Activated CD4-positive, CD25-positive, alpha-beta regulatory T cell treated with anti-CD3 and anti-CD28 coated beads, Interleukin-2, amount 50 U/mL, for 72 hours (primary cell): ENCODE measurements around the gene SH3RF2.
"Not testable (repeated sequence)": the region's sequence is repeated elsewhere in the genome, so short reads cannot be mapped to it uniquely, and the experiment has no call there.

ENCODE experiments used
- DNase-seq: peaks from one replicate; pipeline ENCODE4 v3.0.0; 2021

Gene SH3RF2

GRCh38 chr5:145981589-145982571 lies 45.5 kb downstream of the SH3RF2 start:
- DNase-seq: no peak

DNA sequence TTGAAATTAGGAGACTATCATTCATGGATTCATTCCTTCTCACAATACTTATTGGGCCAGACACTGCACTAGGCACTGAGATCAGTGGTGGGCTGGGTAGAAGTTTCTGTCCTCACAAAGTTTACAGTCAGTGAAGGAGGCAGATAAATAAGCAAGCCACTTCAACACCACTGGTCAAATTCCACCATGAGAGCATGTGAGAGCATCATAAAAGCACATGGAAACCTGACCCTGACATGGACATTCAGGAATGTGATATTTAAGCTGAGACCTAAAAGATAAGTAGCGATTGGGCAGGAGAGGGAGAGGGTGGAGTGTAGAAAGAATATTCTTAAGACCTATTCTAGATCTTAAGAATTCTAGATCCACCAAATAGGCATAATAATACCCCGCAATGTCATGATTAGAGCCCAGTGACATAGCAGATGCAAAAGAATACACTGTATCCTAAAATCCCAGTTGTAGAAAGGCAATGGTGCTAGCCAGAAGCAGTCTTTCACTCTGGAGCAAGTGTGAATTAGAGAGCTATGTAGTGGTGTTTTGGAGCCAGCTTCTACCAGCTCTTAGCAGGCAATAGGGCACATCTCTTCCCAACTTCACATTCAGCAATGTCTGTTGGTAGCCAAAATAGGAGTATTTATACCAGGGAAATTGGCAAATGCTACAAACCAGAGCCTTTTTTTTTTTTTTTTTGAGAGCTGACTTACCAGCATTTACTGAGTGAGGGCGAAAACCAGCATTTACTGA lies 46.4 kb downstream of the SH3RF2 start:
- DNase-seq: no peak

- no peak for DNase-seq
These were observed 47.1 kb downstream of the SH3RF2 start for GRCh38 chr5:145983446-145983845.

DNA sequence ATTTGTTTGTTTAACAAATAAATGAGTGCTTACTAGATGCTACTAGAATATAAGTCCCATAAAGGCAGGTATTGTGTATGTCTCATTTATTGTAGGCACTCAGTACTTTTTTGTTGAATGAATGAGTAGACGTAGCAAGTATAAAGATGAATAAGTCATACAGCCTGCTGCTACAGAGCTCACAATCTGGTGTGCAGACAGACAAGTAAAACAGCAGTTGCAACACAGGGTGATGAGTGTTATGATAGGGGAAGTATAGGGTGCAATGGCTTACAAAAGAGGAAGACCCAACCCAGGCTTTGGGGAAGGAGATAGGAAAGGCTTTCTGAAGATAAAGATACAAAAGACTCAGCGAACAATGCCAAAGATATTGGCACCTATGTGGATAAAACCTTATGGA lies 47.7 kb downstream of the SH3RF2 start:
- DNase-seq: no peak

- DNase-seq: no peak
These were observed 51.5 kb downstream of the SH3RF2 start for GRCh38 chr5:145987856-145988255.

DNA sequence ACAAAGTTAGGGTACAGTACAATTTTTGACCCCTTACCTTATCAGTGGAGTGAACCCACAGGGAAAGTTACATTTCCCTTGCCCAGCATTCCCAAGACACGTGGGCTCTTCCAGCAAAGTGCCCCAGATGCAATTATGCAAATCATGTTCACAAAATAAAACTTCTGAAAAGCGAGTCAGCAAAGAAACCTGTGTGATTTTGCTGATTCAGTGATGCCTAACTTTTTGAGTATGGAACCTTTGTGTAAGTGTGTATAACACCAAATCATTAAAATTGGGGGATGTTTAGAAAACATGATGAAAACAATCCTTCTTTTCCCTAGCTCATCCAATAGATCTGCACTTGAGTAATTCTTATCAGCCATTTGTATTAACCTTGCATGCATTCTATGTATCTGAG lies 52.6 kb downstream of the SH3RF2 start:
- DNase-seq: no peak

GRCh38 chr5:145989428-145989827 lies 53.0 kb downstream of the SH3RF2 start:
- no peak for DNase-seq

- no peak for DNase-seq
These were observed 53.8 kb downstream of the SH3RF2 start for GRCh38 chr5:145990170-145990569.

- DNase-seq: no peak
These were observed 54.7 kb downstream of the SH3RF2 start for GRCh38 chr5:145991044-145991575.

- DNase-seq: not testable (repeated sequence)
These were observed 57.2 kb downstream of the SH3RF2 start for GRCh38 chr5:145993538-145993937.

GRCh38 chr5:145996135-145996534 lies 59.8 kb downstream of the SH3RF2 start:
- no peak for DNase-seq

DNA sequence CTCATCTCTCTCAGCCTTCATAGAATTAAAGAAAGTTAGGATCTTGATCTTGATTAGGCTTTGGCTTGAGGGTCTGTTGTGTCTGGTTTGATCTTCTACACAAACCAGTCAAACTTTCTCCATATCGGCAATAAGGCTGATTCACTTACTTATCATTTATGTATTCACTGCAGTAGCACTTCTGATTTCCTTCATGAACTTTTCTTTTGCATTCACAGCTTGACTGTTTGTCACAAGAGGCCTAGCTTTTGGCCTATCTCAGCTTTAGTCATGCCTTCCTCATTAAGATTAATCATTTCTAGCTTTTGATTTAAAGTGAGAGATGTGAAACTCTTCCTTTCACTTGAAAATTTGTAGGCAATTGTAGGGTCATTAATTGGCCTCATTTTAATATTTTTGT lies 62.8 kb downstream of the SH3RF2 start:
- DNase-seq: no peak

GRCh38 chr5:146000072-146000471 lies 63.7 kb downstream of the SH3RF2 start:
- no peak for DNase-seq

DNA sequence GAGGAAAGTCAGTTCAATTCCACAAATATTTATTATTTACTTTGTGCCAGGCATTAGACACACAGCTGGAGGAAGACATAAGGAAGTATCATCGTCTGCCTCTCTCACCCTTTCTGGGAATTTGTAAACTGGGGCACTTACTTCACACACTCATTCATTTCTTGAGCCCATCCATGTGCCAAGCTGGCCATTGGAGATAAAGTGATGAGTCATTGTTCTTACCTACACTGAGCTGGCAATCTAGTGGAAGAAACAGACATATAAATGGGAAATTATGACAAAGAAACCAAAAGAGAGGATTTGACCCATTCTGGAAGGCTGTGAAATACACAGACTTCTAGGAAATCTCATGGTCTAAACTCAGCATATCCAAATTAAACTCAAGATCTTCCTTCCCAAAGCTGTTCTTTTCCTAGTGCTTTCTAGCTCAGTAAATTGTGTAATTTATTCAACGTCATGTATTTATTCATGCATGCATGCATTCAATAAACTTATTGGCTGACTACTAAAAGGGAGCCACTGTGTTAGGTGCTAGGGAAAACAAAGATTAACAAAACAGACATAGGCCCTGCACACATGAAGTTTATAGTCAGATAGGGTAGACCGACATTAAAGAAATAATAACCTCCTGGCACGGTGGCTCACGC lies 65.3 kb downstream of the SH3RF2 start:
- DNase-seq: no peak

- no peak for DNase-seq
These were observed 66.1 kb downstream of the SH3RF2 start for GRCh38 chr5:146002491-146002890.

DNA sequence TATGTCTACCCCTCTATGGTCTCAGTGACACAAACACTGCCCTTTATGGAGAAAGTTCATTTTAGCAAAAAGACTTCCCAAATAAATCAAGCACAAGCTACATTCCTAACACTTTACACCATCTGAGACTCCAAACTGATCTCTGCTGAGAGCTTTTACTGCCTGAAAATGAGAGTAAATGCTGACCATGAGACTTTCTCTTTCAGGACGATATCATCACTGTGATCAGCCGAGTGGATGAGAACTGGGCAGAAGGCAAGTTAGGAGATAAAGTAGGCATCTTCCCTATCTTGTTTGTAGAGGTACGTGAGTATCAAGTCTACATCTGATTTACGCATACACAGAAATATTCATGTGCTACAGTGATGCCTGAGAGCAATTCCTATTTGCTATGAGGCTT lies 67.5 kb downstream of the SH3RF2 start:
- DNase-seq: no peak

GRCh38 chr5:146005264-146005663 lies 68.9 kb downstream of the SH3RF2 start:
- no peak for DNase-seq

DNA sequence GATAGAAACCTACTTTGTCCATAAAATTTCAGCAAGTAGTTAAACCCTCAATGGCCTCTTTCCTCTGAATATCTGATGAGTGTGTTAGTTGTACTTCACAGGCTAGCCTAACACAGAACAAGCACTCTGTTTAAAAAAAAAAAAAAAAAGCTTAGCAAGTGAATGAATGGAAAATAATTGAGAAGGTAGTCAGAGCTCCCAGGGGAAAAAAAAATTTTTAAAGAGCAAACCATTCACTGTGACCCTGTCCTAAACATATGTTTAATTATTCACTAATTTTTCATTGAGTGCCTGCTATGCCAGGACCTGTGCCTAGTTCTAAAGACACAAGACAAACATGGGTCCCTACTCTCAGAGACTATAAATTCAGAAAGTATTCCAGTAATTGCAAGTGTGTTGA lies 69.3 kb downstream of the SH3RF2 start:
- no peak for DNase-seq

DNA sequence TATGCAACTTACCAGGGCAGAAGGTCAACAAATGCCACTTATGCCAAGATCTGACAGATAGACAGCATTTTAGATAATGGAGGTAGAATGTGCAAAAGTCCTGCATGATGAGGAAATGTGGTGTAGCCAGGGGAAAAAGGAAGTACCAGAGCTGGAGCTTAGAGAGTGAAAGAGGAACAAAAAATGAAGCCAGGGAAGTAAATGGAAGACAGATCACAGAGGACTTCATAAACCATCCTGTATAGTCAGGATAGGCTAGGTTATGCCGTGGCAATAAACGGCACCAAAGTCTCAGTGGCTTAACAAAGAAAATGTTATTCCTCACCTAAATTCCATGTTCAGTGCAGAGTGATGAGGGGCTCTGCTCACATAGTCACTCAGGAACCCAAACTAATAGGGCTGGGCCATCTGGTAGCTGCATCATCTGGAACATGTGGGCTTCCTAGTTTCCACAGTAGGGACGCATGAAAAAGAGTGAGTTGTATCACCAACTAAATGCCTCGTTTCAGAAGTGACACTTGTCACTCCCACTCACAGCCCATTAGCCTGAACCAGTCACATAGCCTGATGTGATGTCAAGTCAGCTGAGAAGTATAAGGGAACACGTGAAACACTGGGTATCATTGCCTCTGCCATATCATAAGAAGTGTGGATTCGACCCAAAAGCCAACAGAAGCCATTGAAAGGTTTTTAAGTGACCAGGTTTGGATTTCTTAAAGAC lies 70.3 kb downstream of the SH3RF2 start:
- no peak for DNase-seq

- no peak for DNase-seq
These were observed 70.9 kb downstream of the SH3RF2 start for GRCh38 chr5:146007270-146007669.

GRCh38 chr5:146007989-146008388 lies 71.6 kb downstream of the SH3RF2 start:
- no peak for DNase-seq

DNA sequence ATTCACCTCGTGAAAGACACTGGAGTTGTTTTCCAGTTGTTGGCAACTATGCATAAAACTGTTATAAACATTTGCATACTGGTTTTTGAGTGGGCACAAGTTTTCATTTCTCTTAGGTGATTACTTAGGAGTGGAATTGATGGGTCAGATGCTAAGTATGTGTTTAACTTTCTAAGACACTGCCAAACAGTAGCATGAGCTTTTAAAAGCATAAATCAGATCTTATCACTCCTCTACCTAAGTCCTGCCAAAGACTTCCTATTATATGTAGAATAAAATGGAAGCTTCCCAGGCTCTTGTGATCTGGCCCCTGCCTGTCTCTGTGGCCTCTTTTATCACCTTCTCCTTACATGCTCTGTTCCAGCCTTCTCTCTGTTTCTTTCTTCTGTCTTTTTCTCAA lies 72.6 kb downstream of the SH3RF2 start:
- no peak for DNase-seq

GRCh38 chr5:146010447-146010846 lies 74.1 kb downstream of the SH3RF2 start:
- DNase-seq: not testable (repeated sequence)
